Stomach (tissue), 4 donors: ENCODE data around the gene TTLL8.
"Not testable (repeated sequence)": the region's sequence is repeated elsewhere in the genome, so short reads cannot be mapped to it uniquely, and the experiment has no call there.

Experiments
- CTCF ChIP-seq, 7 experiments: fragments of 450-650 bp in 4 of 7; fragments of 200-600 bp in 3 of 7; sonication (generic) in 3 of 7; IDR thresholded peaks; one replicate each; pipeline ENCODE4 v1.5.1; 2016 to 2019; ENCODE audit warnings: antibody characterized with exemption in 7 of 7, control low read depth in 2 of 7, mild to moderate bottlenecking in 1 of 7
- POLR2AphosphoS5 ChIP-seq, 3 donors: sonication (generic); formaldehyde crosslinking; IDR thresholded peaks; one replicate each; pipeline ENCODE4 v1.6.1; 2016; ENCODE audit warnings: antibody characterized with exemption in 3 of 3

GRCh38 chr22:49981799-49982198 is 76.3 kb downstream of the TTLL8 start:
- not testable (repeated sequence) for TF ChIP-seq POLR2AphosphoS5, CTCF (IDR thresholded peaks at IDR 0.05)
